ENCODE measurements around the gene TELO2.

Gene TELO2

GRCh38 chr16:1492923-1493745 lies at the start of gene TELO2:
Gene TELO2 (plus strand): TSS chr16:1493360. CDS start chr16:1494282, 922 bp downstream.
- DNase-seq (ENCODE audit: low spot score) = peak; percentile 98

- DNase-seq (ENCODE audit: low spot score) = no peak
Observed at GRCh38 chr16:1443403-1443973, 49.7 kb upstream of the TELO2 start.

GRCh38 chr16:1443980-1444729 lies 49.0 kb upstream of the TELO2 start, which contains the start of gene CCDC154:
Gene CCDC154 (minus strand): TSS chr16:1444556. CDS start chr16:1444322, 234 bp downstream.
- DNase-seq (ENCODE audit: low spot score) = no peak

- DNase-seq (ENCODE audit: low spot score) = no peak
Observed at GRCh38 chr16:1444730-1445517, 48.2 kb upstream of the TELO2 start.

- no peak for DNase-seq (ENCODE audit: low spot score)
Observed at GRCh38 chr16:1445518-1446203, 47.5 kb upstream of the TELO2 start.

GRCh38 chr16:1446296-1447080 lies 46.7 kb upstream of the TELO2 start:
- no peak for DNase-seq (ENCODE audit: low spot score)

GRCh38 chr16:1447965-1448364 lies 45.2 kb upstream of the TELO2 start:
- DNase-seq (ENCODE audit: low spot score) = no peak

GRCh38 chr16:1448536-1449116 lies 44.5 kb upstream of the TELO2 start:
- no peak for DNase-seq (ENCODE audit: low spot score)

- DNase-seq (ENCODE audit: low spot score) = no peak
Observed at GRCh38 chr16:1449201-1449788, 43.9 kb upstream of the TELO2 start.

GRCh38 chr16:1450218-1450617 lies 42.9 kb upstream of the TELO2 start:
- DNase-seq (ENCODE audit: low spot score) = no peak

GRCh38 chr16:1450841-1451240 lies 42.3 kb upstream of the TELO2 start:
- no peak for DNase-seq (ENCODE audit: low spot score)

- no peak for DNase-seq (ENCODE audit: low spot score)
Observed at GRCh38 chr16:1451702-1452392, 41.3 kb upstream of the TELO2 start.

GRCh38 chr16:1452530-1452929 lies 40.6 kb upstream of the TELO2 start:
- DNase-seq (ENCODE audit: low spot score) = no peak

- no peak for DNase-seq (ENCODE audit: low spot score)
Observed at GRCh38 chr16:1453316-1453715, 39.8 kb upstream of the TELO2 start.

GRCh38 chr16:1454561-1454960 lies 38.6 kb upstream of the TELO2 start:
- DNase-seq (ENCODE audit: low spot score) = no peak

- no peak for DNase-seq (ENCODE audit: low spot score)
Observed at GRCh38 chr16:1455190-1456171, 37.7 kb upstream of the TELO2 start.

GRCh38 chr16:1456951-1457350 lies 36.2 kb upstream of the TELO2 start:
- no peak for DNase-seq (ENCODE audit: low spot score)
